GM21381 (cell line): ENCODE measurements around the gene PATL1.
"Not testable (repeated sequence)": the region's sequence is repeated elsewhere in the genome, so short reads cannot be mapped to it uniquely, and the experiment has no call there.

Source experiments
- ATAC-seq: cut with Tn5 transposase; IDR thresholded peaks from one replicate; pipeline ENCODE4 v1.9.1; 2021; ENCODE audit warnings: mild to moderate bottlenecking, moderate library complexity; ENCODE audit not compliant: unreplicated experiment

PATL1 gene

GRCh38 chr11:59678118-59678812 is 9.4 kb upstream of the PATL1 start:
- ATAC-seq, result no peak

GRCh38 chr11:59676205-59676604 is 7.4 kb upstream of the PATL1 start:
- no peak for ATAC-seq

- ATAC-seq, result no peak
These were observed 5.5 kb upstream of the PATL1 start for GRCh38 chr11:59674291-59674690.

GRCh38 chr11:59673291-59673690 is 4.5 kb upstream of the PATL1 start:
- ATAC-seq, result no peak

- no peak for ATAC-seq
These were observed 2.6 kb upstream of the PATL1 start for GRCh38 chr11:59671471-59671870.

GRCh38 chr11:59669611-59670009 is 773 bp upstream of the PATL1 start:
- peak; percentile 12 for ATAC-seq

GRCh38 chr11:59668188-59668949 is 468 bp downstream of the PATL1 start:
- peak; percentile 25 for ATAC-seq

- ATAC-seq, result no peak
These were observed 1.0 kb downstream of the PATL1 start for GRCh38 chr11:59667812-59668187.

GRCh38 chr11:59666969-59667368 is 1.9 kb downstream of the PATL1 start:
- no peak for ATAC-seq

GRCh38 chr11:59660621-59661020 is 8.2 kb downstream of the PATL1 start:
- ATAC-seq, result no peak

GRCh38 chr11:59659981-59660380 is 8.9 kb downstream of the PATL1 start:
- ATAC-seq, result no peak

GRCh38 chr11:59658036-59658435 is 10.8 kb downstream of the PATL1 start:
- ATAC-seq, result no peak

- ATAC-seq, result no peak
These were observed 13.9 kb downstream of the PATL1 start for GRCh38 chr11:59654893-59655292.

- no peak for ATAC-seq
These were observed 21.4 kb downstream of the PATL1 start for GRCh38 chr11:59647245-59647980.

- no peak for ATAC-seq
These were observed 24.3 kb downstream of the PATL1 start for GRCh38 chr11:59644528-59644927.

- no peak for ATAC-seq
These were observed 25.4 kb downstream of the PATL1 start for GRCh38 chr11:59643390-59643789.

GRCh38 chr11:59641156-59641555 is 27.7 kb downstream of the PATL1 start:
- ATAC-seq, result no peak

- ATAC-seq, result no peak
These were observed 38.3 kb downstream of the PATL1 start for GRCh38 chr11:59630493-59630892.

- ATAC-seq, result no peak
These were observed 38.8 kb downstream of the PATL1 start for GRCh38 chr11:59629996-59630395.

- ATAC-seq, result not testable (repeated sequence)
These were observed 41.9 kb downstream of the PATL1 start for GRCh38 chr11:59626969-59627368.

GRCh38 chr11:59625703-59626102 is 43.1 kb downstream of the PATL1 start:
- ATAC-seq, result no peak

- ATAC-seq, result no peak
These were observed 51.0 kb downstream of the PATL1 start for GRCh38 chr11:59617876-59618275.
